ENCODE measurements around the gene DHCR24.

DHCR24 gene

GRCh38 chr1:54816130-54816529 lies 70.9 kb downstream of the DHCR24 start:
- H3K36me3 ChIP-seq (replicated peaks): no peaks in the 10 kb centered on the region
- no peaks in the 10 kb centered on the region for H3K4me1 ChIP-seq
- H3K9me3 ChIP-seq: no peaks in the 10 kb centered on the region
- DNase-seq (ENCODE audit: low spot score in 2 of 2): no peak
- in situ Hi-C loops (cut with MboI; ENCODE audit: low sequenced_read_pairs): loop anchor here (25.0 kb wide), 1 partner anchor 954 kb away; no protein-coding TSS in a partner anchor
- no peak overlapping the region for H3K4me3 ChIP-seq
- H3K27me3 ChIP-seq (ENCODE audit: low read depth): no peaks in the 10 kb centered on the region

DNA sequence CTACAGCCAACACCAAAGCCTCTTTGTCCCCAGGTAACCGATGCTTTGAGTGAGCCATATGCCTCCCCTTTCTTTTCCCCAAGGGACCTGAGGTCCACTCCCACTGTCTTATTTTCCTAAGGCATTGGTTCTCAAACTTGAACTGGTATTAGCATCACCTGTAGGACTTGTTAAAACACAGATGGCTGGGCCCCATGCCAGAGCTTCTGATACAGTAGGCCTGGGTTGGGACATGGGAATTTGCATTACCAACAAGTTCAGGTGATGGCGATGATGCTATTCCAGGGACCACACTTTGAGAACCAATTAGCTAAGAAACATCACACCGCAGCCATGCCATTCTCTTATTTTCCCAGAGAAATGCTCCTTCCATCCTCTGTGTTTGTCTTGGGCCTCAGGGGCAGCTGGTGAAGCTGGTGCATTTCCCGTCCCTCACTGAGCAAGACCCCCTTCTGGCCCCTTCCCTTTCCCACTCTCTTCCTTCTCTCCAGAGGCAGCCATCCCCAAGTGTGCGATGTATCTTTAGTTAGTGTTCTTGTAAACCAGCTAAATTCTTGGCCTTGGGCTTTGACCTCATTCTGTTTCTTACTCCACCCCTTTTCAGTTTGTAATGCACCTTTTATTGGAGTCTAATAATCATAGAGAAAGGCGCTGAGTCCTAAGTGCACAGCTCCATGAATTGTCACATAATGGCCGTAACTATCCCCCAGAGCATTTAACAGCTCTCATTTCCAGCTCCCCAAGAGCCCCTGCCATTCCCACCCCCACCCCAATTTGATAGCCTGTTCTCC lies 71.7 kb downstream of the DHCR24 start:
- no peak for DNase-seq (ENCODE audit: low spot score in 2 of 2)
- H3K9me3 ChIP-seq: no peaks in the 10 kb centered on the region
- no peak overlapping the region for H3K4me3 ChIP-seq
- H3K27me3 ChIP-seq (ENCODE audit: low read depth): no peaks in the 10 kb centered on the region
- in situ Hi-C loops (cut with MboI; ENCODE audit: low sequenced_read_pairs): loop anchor here (25.0 kb wide), 1 partner anchor 953 kb away; no protein-coding TSS in a partner anchor
- no peaks in the 10 kb centered on the region for H3K4me1 ChIP-seq
- H3K36me3 ChIP-seq (replicated peaks): no peaks in the 10 kb centered on the region

DNA sequence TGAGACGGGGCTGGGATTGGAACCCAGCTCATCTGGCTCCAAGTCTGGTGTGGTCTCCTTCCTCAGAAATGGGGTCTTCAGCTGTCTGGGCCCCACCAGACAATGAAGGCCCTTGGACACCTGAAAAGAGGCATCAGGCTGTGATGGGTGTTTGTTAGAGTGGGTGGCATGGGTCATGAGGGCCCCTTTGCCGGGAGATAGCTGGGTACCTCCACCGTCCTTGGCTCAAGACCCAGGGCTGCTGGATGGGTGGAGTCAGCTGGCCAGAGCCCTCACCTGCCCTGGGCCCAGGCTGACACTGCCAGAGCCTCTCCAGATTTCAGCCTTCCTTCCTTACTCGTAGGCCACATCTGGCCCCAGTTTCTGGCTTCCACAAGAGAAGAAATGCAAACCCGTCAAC lies 72.4 kb downstream of the DHCR24 start:
- H3K4me3 ChIP-seq: no peak overlapping the region
- no peaks in the 10 kb centered on the region for H3K4me1 ChIP-seq
- no peaks in the 10 kb centered on the region for H3K9me3 ChIP-seq
- no peaks in the 10 kb centered on the region for H3K36me3 ChIP-seq (replicated peaks)
- no peak for DNase-seq (ENCODE audit: low spot score in 2 of 2)
- in situ Hi-C loops (cut with MboI; ENCODE audit: low sequenced_read_pairs): loop anchor here (25.0 kb wide), 1 partner anchor 952 kb away; no protein-coding TSS in a partner anchor
- no peaks in the 10 kb centered on the region for H3K27me3 ChIP-seq (ENCODE audit: low read depth)

DNA sequence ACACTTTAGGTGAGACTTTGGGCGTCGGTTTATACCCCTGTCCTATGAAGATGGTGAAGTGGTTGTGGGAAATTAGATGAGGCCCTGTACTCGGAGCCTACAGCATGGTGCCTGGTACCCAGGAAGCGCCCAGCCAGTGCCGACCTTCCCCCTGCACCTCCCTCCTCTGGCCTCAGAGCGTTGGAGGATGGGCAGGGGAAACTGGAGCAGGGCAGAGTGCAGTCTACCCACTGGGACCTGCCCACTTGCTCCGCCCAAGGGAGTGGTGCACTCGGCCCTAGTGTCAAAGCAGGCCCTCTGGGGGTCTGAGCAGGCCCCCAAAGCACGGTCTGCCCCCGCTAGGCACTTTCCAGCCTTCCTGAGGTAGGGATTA lies 72.9 kb downstream of the DHCR24 start:
- in situ Hi-C loops (cut with MboI; ENCODE audit: low sequenced_read_pairs): loop anchor here (25.0 kb wide), 1 partner anchor 952 kb away; no protein-coding TSS in a partner anchor
- Histone ChIP-seq H3K4me3 (no peak overlapping the region), H3K27me3 (ENCODE audit: low read depth) (no peaks in the 10 kb centered on the region), H3K9me3 (no peaks in the 10 kb centered on the region), H3K4me1 (no peaks in the 10 kb centered on the region), H3K36me3 (replicated peaks) (no peaks in the 10 kb centered on the region)
- DNase-seq (ENCODE audit: low spot score in 2 of 2): no peak

GRCh38 chr1:54813485-54814125 lies 73.4 kb downstream of the DHCR24 start:
- DNase-seq (ENCODE audit: low spot score in 2 of 2): no peak
- Histone ChIP-seq H3K36me3 (replicated peaks) (no peaks in the 10 kb centered on the region), H3K4me3 (no peak overlapping the region), H3K27me3 (ENCODE audit: low read depth) (no peaks in the 10 kb centered on the region), H3K9me3 (no peaks in the 10 kb centered on the region), H3K4me1 (no peaks in the 10 kb centered on the region)
- in situ Hi-C loops (cut with MboI; ENCODE audit: low sequenced_read_pairs): loop anchor here (25.0 kb wide), 1 partner anchor 951 kb away; no protein-coding TSS in a partner anchor

GRCh38 chr1:54812801-54813484 lies 74.1 kb downstream of the DHCR24 start:
- in situ Hi-C loops (cut with MboI; ENCODE audit: low sequenced_read_pairs): loop anchor here (25.0 kb wide), 1 partner anchor 951 kb away; no protein-coding TSS in a partner anchor
- no peak for DNase-seq (ENCODE audit: low spot score in 2 of 2)
- no peaks in the 10 kb centered on the region for H3K27me3 ChIP-seq (ENCODE audit: low read depth)
- no peaks in the 10 kb centered on the region for H3K4me1 ChIP-seq
- no peaks in the 10 kb centered on the region for H3K9me3 ChIP-seq
- H3K4me3 ChIP-seq: no peak overlapping the region
- no peaks in the 10 kb centered on the region for H3K36me3 ChIP-seq (replicated peaks)

- Histone ChIP-seq H3K4me1 (no peaks in the 10 kb centered on the region), H3K27me3 (ENCODE audit: low read depth) (no peaks in the 10 kb centered on the region), H3K36me3 (replicated peaks) (no peaks in the 10 kb centered on the region), H3K9me3 (no peaks in the 10 kb centered on the region), H3K4me3 (no peak overlapping the region)
- in situ Hi-C loops (cut with MboI; ENCODE audit: low sequenced_read_pairs): loop anchor here (25.0 kb wide), 1 partner anchor 950 kb away; no protein-coding TSS in a partner anchor
- DNase-seq (ENCODE audit: low spot score in 2 of 2): no peak
Observed at GRCh38 chr1:54811739-54812655, 75.0 kb downstream of the DHCR24 start.

- in situ Hi-C loops (cut with MboI; ENCODE audit: low sequenced_read_pairs): loop anchor here (25.0 kb wide), 1 partner anchor 949 kb away; no protein-coding TSS in a partner anchor
- no peaks in the 10 kb centered on the region for H3K4me1 ChIP-seq
- no peak for DNase-seq (ENCODE audit: low spot score in 2 of 2)
- no peak overlapping the region for H3K4me3 ChIP-seq
- H3K36me3 ChIP-seq (replicated peaks): no peaks in the 10 kb centered on the region
- H3K27me3 ChIP-seq (ENCODE audit: low read depth): no peaks in the 10 kb centered on the region
- H3K9me3 ChIP-seq: no peaks in the 10 kb centered on the region
Observed at GRCh38 chr1:54811066-54811465, 75.9 kb downstream of the DHCR24 start.

DNA sequence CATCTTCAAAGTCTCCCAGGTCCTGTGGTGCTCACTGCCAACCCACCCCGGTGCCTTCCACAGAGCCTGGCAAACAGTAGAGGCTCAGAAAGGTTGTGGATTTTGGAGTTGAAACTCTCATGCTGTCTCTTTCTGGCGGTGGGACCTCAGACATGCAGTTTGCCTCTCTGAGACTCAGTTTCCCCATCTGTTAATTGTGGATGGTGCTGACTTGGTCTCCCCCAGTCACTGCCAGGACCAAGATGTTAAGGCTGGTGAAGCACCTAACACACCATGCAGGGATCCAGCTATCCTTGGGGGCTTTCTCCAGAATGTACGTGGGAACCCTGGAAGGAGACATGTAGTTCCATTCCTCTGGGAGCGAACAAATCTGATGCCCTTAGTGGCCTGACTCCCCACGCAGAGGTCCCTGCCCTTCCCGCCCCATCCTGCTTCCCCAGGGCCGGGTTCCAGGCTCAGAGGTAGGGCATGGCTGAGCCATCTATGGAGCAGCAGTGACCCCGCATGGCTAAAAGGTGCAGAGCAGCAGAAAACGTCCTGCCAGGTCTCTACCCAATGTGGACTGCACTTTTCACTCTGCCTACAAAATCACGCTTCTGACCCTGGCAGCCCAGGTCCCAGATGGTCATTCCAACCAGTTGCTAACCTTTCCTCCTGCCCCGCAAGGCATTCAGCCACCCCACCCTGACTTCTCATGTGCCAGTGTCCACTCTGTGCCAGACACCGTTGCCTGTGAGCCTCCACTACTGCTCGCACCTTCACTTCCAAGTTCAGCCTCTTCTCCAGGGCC lies 76.6 kb downstream of the DHCR24 start:
- no peaks in the 10 kb centered on the region for H3K4me1 ChIP-seq
- no peaks in the 10 kb centered on the region for H3K36me3 ChIP-seq (replicated peaks)
- H3K9me3 ChIP-seq: no peaks in the 10 kb centered on the region
- peak; percentile 52 to 86 for DNase-seq (ENCODE audit: low spot score in 2 of 2)
- in situ Hi-C loops (cut with MboI; ENCODE audit: low sequenced_read_pairs): loop anchor here (25.0 kb wide), 1 partner anchor 948 kb away; no protein-coding TSS in a partner anchor
- no peak overlapping the region for H3K4me3 ChIP-seq
- no peaks in the 10 kb centered on the region for H3K27me3 ChIP-seq (ENCODE audit: low read depth)

- H3K36me3 ChIP-seq (replicated peaks): no peaks in the 10 kb centered on the region
- no peaks in the 10 kb centered on the region for H3K9me3 ChIP-seq
- no peak for DNase-seq (ENCODE audit: low spot score in 2 of 2)
- H3K4me1 ChIP-seq: no peaks in the 10 kb centered on the region
- H3K27me3 ChIP-seq (ENCODE audit: low read depth): no peaks in the 10 kb centered on the region
- no peak overlapping the region for H3K4me3 ChIP-seq
- in situ Hi-C loops (cut with MboI; ENCODE audit: low sequenced_read_pairs): loop anchor here (25.0 kb wide), 1 partner anchor 947 kb away; no protein-coding TSS in a partner anchor
Observed at GRCh38 chr1:54809496-54810074, 77.4 kb downstream of the DHCR24 start.

DNA sequence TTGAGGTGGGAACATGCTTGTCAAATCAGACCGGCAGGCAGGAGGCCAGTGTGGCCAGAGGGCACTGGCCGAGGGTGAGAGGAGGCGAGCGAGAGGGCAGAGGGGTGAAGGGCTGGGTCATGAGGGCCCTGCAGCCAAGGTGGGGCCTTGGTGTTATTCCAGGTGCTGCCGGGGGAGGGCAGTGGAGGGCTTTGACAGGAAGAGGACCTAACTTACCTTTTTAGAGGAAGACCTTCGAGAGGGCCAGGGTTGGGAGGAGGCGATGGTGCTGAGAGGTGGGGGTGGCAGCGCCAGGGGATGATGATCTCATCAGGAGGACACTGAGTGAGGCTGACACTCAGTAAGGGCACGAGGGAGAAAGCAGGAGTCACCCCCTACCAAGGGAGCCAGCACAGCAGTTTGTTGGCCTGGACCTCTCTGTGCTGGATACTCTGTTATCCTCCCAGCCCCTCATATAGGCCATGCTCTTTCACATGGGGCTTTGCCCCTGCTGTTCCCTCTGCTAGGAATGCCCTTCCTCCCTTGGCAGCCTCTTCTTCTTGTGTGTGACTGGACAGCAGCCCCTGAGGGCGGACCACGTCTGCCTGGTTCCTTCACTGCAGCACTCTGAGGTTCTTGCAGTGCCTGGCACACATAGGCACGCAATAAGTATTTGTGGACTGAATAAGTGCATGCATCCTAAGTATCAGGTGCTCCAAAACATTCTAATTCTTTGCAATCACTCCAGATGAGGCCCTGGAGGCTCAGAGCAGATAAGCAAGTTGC lies 78.4 kb downstream of the DHCR24 start:
- Histone ChIP-seq H3K9me3 (no peaks in the 10 kb centered on the region), H3K4me1 (no peaks in the 10 kb centered on the region), H3K4me3 (no peak overlapping the region), H3K36me3 (replicated peaks) (no peaks in the 10 kb centered on the region), H3K27me3 (ENCODE audit: low read depth) (no peaks in the 10 kb centered on the region)
- DNase-seq (ENCODE audit: low spot score in 2 of 2): no peak
- in situ Hi-C loops (cut with MboI; ENCODE audit: low sequenced_read_pairs): loop anchor here (25.0 kb wide), 1 partner anchor 946 kb away; no protein-coding TSS in a partner anchor
